GM18526 (cell line): ENCODE data around the gene RNASE2.
"Not testable (repeated sequence)": the region's sequence is repeated elsewhere in the genome, so short reads cannot be mapped to it uniquely, and the experiment has no call there.

Source experiments
- POLR2A ChIP-seq: IDR thresholded peaks from 3 replicates; pipeline ENCODE4 v1.6.1; 2011; ENCODE audit not compliant: insufficient read length; ENCODE audit errors: extremely low read depth

RNASE2 gene

GRCh38 chr14:20954736-20955537 is at the start of gene RNASE2:
TSS of gene RNASE2 (plus strand) at chr14:20955487. CDS start at chr14:20955772, 285 bp downstream.
- not testable (repeated sequence) for TF ChIP-seq POLR2A

DNA sequence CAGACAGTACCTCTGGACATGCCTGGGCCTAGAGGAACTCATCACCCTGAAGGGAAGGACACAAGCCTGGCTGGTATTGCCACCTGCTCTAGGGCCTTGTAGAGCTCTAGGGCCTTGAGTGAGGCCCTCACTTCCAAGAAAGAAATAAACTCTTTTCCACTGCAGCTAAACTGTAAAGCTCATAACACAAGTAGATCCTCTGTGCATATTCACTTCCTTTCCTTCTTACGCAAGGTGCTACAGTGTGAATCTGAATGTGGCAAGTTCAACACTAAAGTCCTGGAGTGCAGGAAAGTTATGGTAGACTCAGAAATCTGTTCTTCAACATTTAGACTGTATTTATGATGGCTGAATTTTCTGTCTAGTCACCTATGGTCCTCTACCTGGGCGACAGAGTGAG is 49.6 kb upstream of the RNASE2 start:
- TF ChIP-seq POLR2A = no peak

- no peak for TF ChIP-seq POLR2A
Observed at GRCh38 chr14:20907214-20907613, 48.1 kb upstream of the RNASE2 start.

GRCh38 chr14:20934148-20934762 is 21.0 kb upstream of the RNASE2 start:
- TF ChIP-seq POLR2A = no peak

- no peak for TF ChIP-seq POLR2A
Observed at GRCh38 chr14:20935303-20935984, 19.8 kb upstream of the RNASE2 start.

DNA sequence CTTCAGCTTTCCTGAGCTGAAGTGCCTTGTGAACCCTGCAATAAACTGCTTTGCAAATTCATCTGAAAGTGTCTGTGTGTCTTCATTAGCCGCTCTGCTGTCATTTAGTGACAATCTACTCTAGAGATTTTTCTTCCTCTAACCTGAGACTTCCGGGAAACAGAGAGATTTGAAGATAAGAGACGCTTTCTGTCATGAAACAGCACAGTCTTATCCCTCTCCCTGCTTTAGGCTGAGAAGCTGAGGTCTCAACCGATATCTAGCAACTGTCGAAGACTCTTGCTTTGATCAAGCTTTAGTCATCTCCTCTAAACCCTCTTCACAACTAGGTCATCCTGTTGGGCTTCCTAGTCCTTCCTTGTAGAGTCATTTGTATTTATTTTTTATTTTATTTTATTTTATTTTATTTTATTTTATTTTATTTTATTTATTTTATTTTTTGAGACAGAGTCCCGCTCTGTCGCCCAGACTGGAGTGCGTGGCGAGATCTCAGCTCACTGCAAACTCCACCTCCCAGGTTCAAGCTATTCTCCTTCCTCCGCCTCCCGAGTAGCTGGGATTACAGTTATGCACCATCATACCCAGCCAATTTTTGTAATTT is 1.2 kb downstream of the RNASE2 start:
- TF ChIP-seq POLR2A = no peak

DNA sequence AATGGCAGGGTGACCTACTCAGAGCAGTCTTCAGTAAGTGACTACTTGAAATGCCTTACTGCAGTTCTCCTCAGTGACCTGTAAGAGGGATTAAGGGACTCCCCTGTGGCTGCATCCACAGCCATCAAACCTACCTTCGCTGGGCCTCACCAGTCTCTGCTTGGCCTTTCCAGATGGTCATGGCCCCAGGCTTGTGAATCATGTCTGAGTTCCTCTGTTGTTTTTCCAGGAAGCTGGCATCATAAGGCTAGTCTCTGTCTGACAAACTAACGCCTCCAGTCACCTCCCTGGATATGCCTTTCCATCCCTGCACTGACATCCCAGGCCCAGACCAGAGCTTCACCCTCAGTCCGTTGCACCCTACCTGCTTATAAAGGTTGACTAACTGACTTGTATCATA is 14.0 kb downstream of the RNASE2 start:
- no peak for TF ChIP-seq POLR2A

GRCh38 chr14:20970647-20970982 is 15.3 kb downstream of the RNASE2 start:
- TF ChIP-seq POLR2A = no peak

DNA sequence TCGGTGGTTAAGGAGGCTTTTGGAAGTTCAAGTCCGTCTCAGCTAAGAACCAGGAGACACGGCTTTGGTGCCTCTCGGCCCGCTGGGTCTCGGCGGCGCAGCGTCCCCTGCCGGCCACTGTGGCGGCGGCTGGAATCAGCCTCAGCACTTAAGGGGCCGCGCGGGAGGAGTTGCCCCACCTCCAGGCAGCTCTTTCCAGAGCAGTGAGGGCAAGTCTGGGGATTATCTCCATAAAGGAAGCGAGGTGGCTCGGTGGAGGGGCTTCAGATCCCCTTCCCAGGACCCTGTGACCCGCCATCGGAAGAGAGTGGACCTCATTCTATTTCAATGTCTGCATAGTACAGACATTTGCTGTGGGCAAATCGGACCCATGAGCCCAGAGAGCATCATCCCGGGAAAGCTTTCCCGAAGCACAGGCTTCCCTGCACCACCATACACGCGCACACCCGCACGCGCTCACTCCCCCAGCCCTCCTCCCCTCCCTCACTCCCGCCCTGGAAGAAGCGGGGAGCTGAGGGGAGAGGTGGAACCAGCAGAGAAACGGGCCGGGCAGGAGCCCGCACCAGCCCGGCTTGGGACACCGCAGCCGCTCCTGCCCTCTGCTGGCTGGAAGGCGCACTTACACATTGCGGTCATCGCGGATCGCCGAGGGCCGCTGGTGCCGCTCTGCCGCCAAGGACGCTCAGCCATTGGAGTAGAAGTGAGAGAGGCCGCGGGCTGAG is 15.9 kb downstream of the RNASE2 start:
- TF ChIP-seq POLR2A = no peak

- TF ChIP-seq POLR2A = no peak
Observed at GRCh38 chr14:20971705-20972021, 16.4 kb downstream of the RNASE2 start.

- TF ChIP-seq POLR2A = no peak
Observed at GRCh38 chr14:20973501-20973900, 18.2 kb downstream of the RNASE2 start.

- TF ChIP-seq POLR2A = no peak
Observed at GRCh38 chr14:20976291-20976690, 21.0 kb downstream of the RNASE2 start.

- no peak for TF ChIP-seq POLR2A
Observed at GRCh38 chr14:20978687-20979086, 23.4 kb downstream of the RNASE2 start.

DNA sequence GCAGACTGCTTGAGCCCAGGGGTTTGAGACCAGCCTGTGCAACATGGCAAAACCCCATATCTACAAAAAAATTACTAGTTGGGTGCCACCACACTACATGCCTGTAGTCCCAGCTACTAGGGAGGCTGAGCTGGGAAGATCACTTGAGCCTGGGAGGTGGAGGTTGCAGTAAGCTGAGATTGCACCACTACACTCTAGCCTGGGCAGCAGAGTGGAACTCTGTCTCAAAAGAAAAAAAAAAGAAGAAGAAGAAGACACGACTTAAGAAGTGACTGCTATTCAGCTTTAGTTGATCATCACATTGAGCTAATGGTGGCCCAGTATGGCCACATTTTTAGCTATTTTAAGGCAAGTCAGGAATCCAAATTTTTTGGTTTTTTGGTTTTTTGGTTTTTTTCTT is 25.6 kb downstream of the RNASE2 start:
- TF ChIP-seq POLR2A = no peak

GRCh38 chr14:20982646-20983369 is 27.5 kb downstream of the RNASE2 start:
- TF ChIP-seq POLR2A = no peak
